ENCODE results near the gene STXBP6.
A peak's percentile ranks its signal among the peaks of the same experiment; 100 is the strongest.

The STXBP6 gene

DNA sequence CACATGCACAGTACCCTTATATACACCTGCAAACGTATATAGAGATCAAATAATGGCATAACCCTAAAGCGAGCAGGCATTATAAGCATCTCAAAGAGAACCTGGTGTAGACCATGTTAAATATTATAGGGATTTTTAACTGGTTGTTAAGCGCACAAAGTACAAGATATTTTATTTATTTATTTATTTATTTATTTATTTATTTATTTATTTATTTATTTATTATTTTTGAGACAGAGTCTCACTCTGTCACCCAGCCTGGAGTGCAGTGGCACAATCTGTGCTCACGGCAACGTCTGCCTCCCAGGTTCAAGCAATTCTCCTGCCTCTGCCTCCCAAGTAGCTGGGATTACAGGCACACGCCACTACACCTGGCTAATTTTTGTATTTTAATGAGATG, 87.8 kb downstream of the STXBP6 start (continued):
- TF ChIP-seq, protein P1, sequence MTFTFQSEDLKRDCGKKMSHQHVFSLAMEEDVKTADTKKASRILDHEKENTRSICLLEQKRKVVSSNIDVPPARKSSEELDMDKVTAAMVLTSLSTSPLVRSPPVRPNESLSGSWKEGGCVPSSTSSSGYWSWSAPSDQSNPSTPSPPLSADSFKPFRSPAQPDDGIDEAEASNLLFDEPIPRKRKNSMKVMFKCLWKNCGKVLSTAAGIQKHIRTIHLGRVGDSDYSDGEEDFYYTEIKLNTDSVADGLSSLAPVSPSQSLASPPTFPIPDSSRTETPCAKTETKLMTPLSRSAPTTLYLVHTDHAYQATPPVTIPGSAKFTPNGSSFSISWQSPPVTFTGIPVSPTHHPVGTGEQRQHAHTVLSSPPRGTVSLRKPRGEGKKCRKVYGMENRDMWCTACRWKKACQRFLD (tag by site-specific recombination; IDR thresholded peaks at IDR 0.05) = 0 out of 2 replicates have a peak, but pooled peaks have one; percentile 39
- TF ChIP-seq ZBTB21 (tag by site-specific recombination; IDR thresholded peaks at IDR 0.05) (peak; percentile 60), GLI2 (tag by site-specific recombination; IDR thresholded peaks at IDR 0.05; ENCODE audit: borderline replicate concordance, low read depth) (peak; percentile 29; the same call in 1 of the 2 replicates)

DNA sequence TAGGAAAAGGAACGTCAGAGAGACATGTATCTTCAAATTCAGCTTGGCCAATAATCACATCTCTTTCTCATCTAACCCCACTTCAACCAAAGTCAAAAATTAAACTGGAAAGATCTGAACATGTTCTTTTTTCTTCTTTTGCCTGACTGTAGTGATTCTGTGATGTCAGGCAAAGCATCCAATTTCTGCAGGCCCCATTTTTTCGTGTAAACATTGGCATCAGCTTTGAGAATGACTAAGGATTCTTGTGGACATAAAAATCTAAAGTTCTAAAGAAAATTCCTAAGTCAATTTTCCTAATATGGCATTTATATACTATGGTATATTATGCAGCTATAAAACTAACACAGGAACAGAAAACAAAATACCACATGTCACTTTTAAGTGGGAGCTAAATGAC, 89.1 kb downstream of the STXBP6 start:
- Histone ChIP-seq H3K27ac (ENCODE audit: extremely low read depth, low read depth, low read length) (no peak overlapping the region), H3K36me3 (ENCODE audit: control insufficient read depth in 2 of 2, insufficient read depth in 1 of 2, low read length in 2 of 2) (no peaks in the 10 kb centered on the region), H3K4me3 (ENCODE audit: low read depth, low read length) (no peak overlapping the region), H3K9me3 (ENCODE audit: control insufficient read depth, insufficient read depth, low read depth, low read length) (no peaks in the 10 kb centered on the region), H3K4me1 (ENCODE audit: control insufficient read depth, insufficient read depth, low read length) (peaks cover 14% of the 10 kb centered on the region)
- TF ChIP-seq KLF16 (tag by site-specific recombination; IDR thresholded peaks at IDR 0.05) (no peak), ZNF626 (tag by site-specific recombination; IDR thresholded peaks at IDR 0.05) (no peak), ZNF596 (tag by site-specific recombination; IDR thresholded peaks at IDR 0.05) (no peak), ZNF302 (tag by site-specific recombination; IDR thresholded peaks at IDR 0.05; ENCODE audit: low read depth) (no peak), ZNF560 (tag by site-specific recombination; IDR thresholded peaks at IDR 0.05; ENCODE audit: borderline replicate concordance) (no peak), ZNF529 (tag by site-specific recombination; IDR thresholded peaks at IDR 0.05; ENCODE audit: insufficient replicate concordance) (no peak), EGR2 (tag by site-specific recombination; IDR thresholded peaks at IDR 0.05; ENCODE audit: low read depth) (no peak), ZNF221 (tag by site-specific recombination; IDR thresholded peaks at IDR 0.05; ENCODE audit: borderline replicate concordance) (no peak), ZIC2 (tag by site-specific recombination; IDR thresholded peaks at IDR 0.05) (no peak), ZNF248 (tag by site-specific recombination; IDR thresholded peaks at IDR 0.05) (no peak)
- TF ChIP-seq, protein P2, sequence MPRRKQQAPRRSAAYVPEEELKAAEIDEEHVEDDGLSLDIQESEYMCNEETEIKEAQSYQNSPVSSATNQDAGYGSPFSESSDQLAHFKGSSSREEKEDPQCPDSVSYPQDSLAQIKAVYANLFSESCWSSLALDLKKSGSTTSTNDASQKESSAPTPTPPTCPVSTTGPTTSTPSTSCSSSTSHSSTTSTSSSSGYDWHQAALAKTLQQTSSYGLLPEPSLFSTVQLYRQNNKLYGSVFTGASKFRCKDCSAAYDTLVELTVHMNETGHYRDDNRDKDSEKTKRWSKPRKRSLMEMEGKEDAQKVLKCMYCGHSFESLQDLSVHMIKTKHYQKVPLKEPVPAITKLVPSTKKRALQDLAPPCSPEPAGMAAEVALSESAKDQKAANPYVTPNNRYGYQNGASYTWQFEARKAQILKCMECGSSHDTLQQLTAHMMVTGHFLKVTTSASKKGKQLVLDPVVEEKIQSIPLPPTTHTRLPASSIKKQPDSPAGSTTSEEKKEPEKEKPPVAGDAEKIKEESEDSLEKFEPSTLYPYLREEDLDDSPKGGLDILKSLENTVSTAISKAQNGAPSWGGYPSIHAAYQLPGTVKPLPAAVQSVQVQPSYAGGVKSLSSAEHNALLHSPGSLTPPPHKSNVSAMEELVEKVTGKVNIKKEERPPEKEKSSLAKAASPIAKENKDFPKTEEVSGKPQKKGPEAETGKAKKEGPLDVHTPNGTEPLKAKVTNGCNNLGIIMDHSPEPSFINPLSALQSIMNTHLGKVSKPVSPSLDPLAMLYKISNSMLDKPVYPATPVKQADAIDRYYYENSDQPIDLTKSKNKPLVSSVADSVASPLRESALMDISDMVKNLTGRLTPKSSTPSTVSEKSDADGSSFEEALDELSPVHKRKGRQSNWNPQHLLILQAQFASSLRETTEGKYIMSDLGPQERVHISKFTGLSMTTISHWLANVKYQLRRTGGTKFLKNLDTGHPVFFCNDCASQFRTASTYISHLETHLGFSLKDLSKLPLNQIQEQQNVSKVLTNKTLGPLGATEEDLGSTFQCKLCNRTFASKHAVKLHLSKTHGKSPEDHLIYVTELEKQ (tag by site-specific recombination; IDR thresholded peaks at IDR 0.05; ENCODE audit: borderline replicate concordance) = no peak
- TF ChIP-seq, protein P3, sequence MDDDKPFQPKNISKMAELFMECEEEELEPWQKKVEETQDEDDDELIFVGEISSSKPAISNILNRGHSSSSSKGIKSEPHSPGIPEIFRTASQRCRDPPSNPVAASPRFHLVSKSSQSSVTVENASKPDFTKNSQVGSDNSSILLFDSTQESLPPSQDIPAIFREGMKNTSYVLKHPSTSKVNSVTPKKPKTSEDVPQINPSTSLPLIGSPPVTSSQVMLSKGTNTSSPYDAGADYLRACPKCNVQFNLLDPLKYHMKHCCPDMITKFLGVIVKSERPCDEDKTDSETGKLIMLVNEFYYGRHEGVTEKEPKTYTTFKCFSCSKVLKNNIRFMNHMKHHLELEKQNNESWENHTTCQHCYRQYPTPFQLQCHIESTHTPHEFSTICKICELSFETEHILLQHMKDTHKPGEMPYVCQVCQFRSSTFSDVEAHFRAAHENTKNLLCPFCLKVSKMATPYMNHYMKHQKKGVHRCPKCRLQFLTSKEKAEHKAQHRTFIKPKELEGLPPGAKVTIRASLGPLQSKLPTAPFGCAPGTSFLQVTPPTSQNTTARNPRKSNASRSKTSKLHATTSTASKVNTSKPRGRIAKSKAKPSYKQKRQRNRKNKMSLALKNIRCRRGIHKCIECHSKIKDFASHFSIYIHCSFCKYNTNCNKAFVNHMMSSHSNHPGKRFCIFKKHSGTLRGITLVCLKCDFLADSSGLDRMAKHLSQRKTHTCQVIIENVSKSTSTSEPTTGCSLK (tag by site-specific recombination; IDR thresholded peaks at IDR 0.05) = no peak
- ChIA-PET POLR2A (no interaction called here), CTCF (interaction anchor here (0.6 to 1.0 kb wide), 2 partner anchors 8 to 18 kb away, joined by 3 to 4 read pairs; no protein-coding TSS in a partner anchor)

DNA sequence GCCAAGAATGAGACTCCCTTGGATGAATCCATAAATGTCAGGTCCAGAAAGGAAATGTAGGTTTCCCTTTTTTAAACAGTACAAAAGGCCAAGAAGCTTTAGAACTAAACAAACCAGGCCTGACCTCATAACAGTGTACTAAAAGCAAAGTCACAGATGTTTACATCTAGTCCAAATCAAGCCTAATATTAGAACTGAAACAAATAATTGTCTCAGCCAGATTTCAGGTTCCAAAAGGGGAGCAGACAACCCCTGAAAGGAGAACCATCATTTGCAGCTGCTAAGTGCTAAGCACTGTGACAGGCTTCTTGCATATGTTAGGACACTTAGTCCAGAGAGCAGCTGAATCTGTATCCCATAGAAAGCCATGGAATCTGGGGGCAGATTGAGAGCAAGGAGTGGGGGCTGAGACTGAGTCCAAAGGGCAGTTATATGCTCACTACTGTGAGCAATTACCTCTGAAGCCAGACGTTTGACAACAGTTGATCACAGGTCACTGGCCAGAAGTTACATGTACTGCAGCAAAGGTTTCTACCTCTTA, 90.1 kb downstream of the STXBP6 start:
- CTCF ChIA-PET = interaction anchor here (0.8 kb wide), 1 partner anchor 153 kb away, joined by 3 read pairs; no protein-coding TSS in a partner anchor
- POLR2A ChIA-PET = no interaction called here
- H3K27ac ChIP-seq (ENCODE audit: extremely low read depth, low read depth, low read length) = no peak overlapping the region
- peaks cover 12% of the 10 kb centered on the region for H3K4me1 ChIP-seq (ENCODE audit: control insufficient read depth, insufficient read depth, low read length)
- H3K36me3 ChIP-seq (ENCODE audit: control insufficient read depth in 2 of 2, insufficient read depth in 1 of 2, low read length in 2 of 2) = no peaks in the 10 kb centered on the region
- TF ChIP-seq, protein P4, sequence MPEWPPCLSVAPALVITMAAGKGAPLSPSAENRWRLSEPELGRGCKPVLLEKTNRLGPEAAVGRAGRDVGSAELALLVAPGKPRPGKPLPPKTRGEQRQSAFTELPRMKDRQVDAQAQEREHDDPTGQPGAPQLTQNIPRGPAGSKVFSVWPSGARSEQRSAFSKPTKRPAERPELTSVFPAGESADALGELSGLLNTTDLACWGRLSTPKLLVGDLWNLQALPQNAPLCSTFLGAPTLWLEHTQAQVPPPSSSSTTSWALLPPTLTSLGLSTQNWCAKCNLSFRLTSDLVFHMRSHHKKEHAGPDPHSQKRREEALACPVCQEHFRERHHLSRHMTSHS (tag by site-specific recombination; IDR thresholded peaks at IDR 0.05) = no peak
- TF ChIP-seq ZNF341 (tag by site-specific recombination; IDR thresholded peaks at IDR 0.05; ENCODE audit: low read depth) (no peak), ZNF792 (tag by site-specific recombination; IDR thresholded peaks at IDR 0.05) (no peak), ZNF404 (tag by site-specific recombination; IDR thresholded peaks at IDR 0.05) (no peak), ZNF292 (tag by site-specific recombination; IDR thresholded peaks at IDR 0.05; ENCODE audit: borderline replicate concordance, low read depth) (no peak), TCF7L2 (IDR thresholded peaks at IDR 0.05; ENCODE audit: borderline replicate concordance, low read depth, low read length) (no peak), ZNF701 (tag by site-specific recombination; IDR thresholded peaks at IDR 0.05) (no peak), KLF10 (tag by site-specific recombination; IDR thresholded peaks at IDR 0.05) (no peak), ZNF174 (tag by site-specific recombination; IDR thresholded peaks at IDR 0.05) (no peak), ZNF132 (tag by site-specific recombination; IDR thresholded peaks at IDR 0.05; ENCODE audit: borderline replicate concordance) (no peak)
- no peak overlapping the region for H3K4me3 ChIP-seq (ENCODE audit: low read depth, low read length)
- H3K9me3 ChIP-seq (ENCODE audit: control insufficient read depth, insufficient read depth, low read depth, low read length) = no peaks in the 10 kb centered on the region

All from HEK293 (cell line).